Measurements from ENCODE around the gene STAT2.
A peak's percentile ranks its signal among the peaks of the same experiment; 100 is the strongest.

- TF ChIP-seq CTCF (IDR thresholded peaks at IDR 0.05) (no peak), POLR2A (IDR thresholded peaks at IDR 0.05) (peak; percentile 83)
These were observed 59.9 kb downstream of the STAT2 start, which contains the start of gene CS for GRCh38 chr12:56299853-56300643.

All from right lobe of liver (tissue), 4 donors.